Keratinocyte (primary cell): ENCODE data around the gene KMT2A. TPM values are rescaled to one million over a fixed set of nuclear protein-coding genes. Genes with fewer than 3 reads are reported as not detected.
A peak's percentile ranks its signal among the peaks of the same experiment; 100 is the strongest.

Experiments used
- DNase-seq: peaks from one replicate; pipeline ENCODE4 v3.0.0-alpha.2; 2011; ENCODE audit warnings: low read depth, missing footprints, low spot score
- FAIRE-seq: peaks from 2 replicates; lab custom pipeline; 2011; peaks lifted over from hg19 to GRCh38; lab: Jason Lieb, UNC
- H2AFZ ChIP-seq: 2 replicates; pipeline ENCODE4 v1.6.0; 2012; ENCODE audit warnings: low read length, control low read depth, inconsistent platforms; ENCODE audit not compliant: control insufficient read depth
- H3K27ac ChIP-seq: 2 replicates; pipeline ENCODE4 v1.5.1; 2011; ENCODE audit warnings: low read length; ENCODE audit not compliant: control insufficient read depth, insufficient read depth
- H3K27me3 ChIP-seq: 3 replicates; pipeline ENCODE4 v1.6.0; 2011; ENCODE audit warnings: low read length; ENCODE audit not compliant: control insufficient read depth, insufficient read depth; ENCODE audit errors: extremely low read depth
- H3K36me3 ChIP-seq, 2 experiments: 2 replicates in 1 of 2; 3 replicates in 1 of 2; pipeline ENCODE4 v1.5.1; 2011; ENCODE audit warnings: low read length in 2 of 2, mild to moderate bottlenecking in 1 of 2; ENCODE audit not compliant: control insufficient read depth in 2 of 2, insufficient read depth in 2 of 2; ENCODE audit errors: extremely low read depth in 1 of 2
- H3K4me1 ChIP-seq: 3 replicates; pipeline ENCODE4 v1.5.1; 2011; ENCODE audit warnings: low read length; ENCODE audit not compliant: control insufficient read depth, insufficient read depth; ENCODE audit errors: extremely low read depth
- H3K4me2 ChIP-seq: 3 replicates; pipeline ENCODE4 v1.6.0; 2011; ENCODE audit warnings: low read depth, low read length; ENCODE audit not compliant: control insufficient read depth, insufficient read depth; ENCODE audit errors: extremely low read depth
- H3K4me3 ChIP-seq, 3 experiments: fragments of 200-600 bp in 1 of 3; sonication (generic) in 1 of 3; 2 replicates in 2 of 3; 3 replicates in 1 of 3; pipeline ENCODE4 v1.5.1; 2011 to 2016; ENCODE audit warnings: low read length in 3 of 3, mild to moderate bottlenecking in 3 of 3, control low read depth in 2 of 3, inconsistent platforms in 1 of 3, low read depth in 1 of 3, mixed read lengths in 1 of 3, mixed run types in 1 of 3, moderate library complexity in 1 of 3; ENCODE audit not compliant: control insufficient read depth in 2 of 3, insufficient read depth in 2 of 3; ENCODE audit errors: extremely low read depth in 1 of 3
- H3K79me2 ChIP-seq: 2 replicates; pipeline ENCODE4 v1.6.0; 2012; ENCODE audit warnings: low read length; ENCODE audit not compliant: control insufficient read depth, insufficient read depth
- H3K9ac ChIP-seq: 3 replicates; pipeline ENCODE4 v1.6.0; 2011; ENCODE audit warnings: low read length; ENCODE audit not compliant: control insufficient read depth, insufficient read depth; ENCODE audit errors: extremely low read depth
- H3K9me1 ChIP-seq: 3 replicates; pipeline ENCODE4 v1.6.0; 2011; ENCODE audit warnings: low read length; ENCODE audit not compliant: control insufficient read depth, insufficient read depth; ENCODE audit errors: extremely low read depth
- H3K9me3 ChIP-seq: 2 replicates; pipeline ENCODE4 v1.5.1; 2012; ENCODE audit warnings: low read depth, low read length; ENCODE audit not compliant: control insufficient read depth
- H4K20me1 ChIP-seq: 3 replicates; pipeline ENCODE4 v1.6.0; 2011; ENCODE audit warnings: low read length; ENCODE audit not compliant: control insufficient read depth, insufficient read depth; ENCODE audit errors: extremely low read depth
- EZH2 ChIP-seq: IDR thresholded peaks from one replicate; pipeline ENCODE4 v1.6.1; 2012; ENCODE audit warnings: inconsistent platforms, mild to moderate bottlenecking, low read length, moderate library complexity
- dilution Hi-C: fragments of 300-500 bp; cut with MboI; formaldehyde crosslinking; loops from one replicate; pipeline ENCODE4 v1.7.0; 2020; ENCODE audit warnings: low sequenced_read_pairs; ENCODE audit not compliant: extremely low pct_ligation_motif_present
- polyA plus RNA-seq, 5 experiments: library from polyadenylated mRNA; depleted of rRNA in 3 of 5; stranded (reverse) in 3 of 5; stranded (forward) in 1 of 5; unstranded in 1 of 5; fragments of >200 nt; gene quantifications; 1 replicate in 1 of 5; 2 replicates in 3 of 5; 3 replicates in 1 of 5; pipeline versions ENCODE4 v1.2.1 to v1.2.3, GENCODE V29; 2011 to 2012; ENCODE audit warnings: missing spikeins in 2 of 5, low read depth in 1 of 5, low replicate concordance in 1 of 5
- TF ChIP-seq, protein P1 (sequence below), 3 experiments: IDR thresholded peaks in 1 of 3; conservative IDR thresholded peaks in 1 of 3; optimal IDR thresholded peaks in 1 of 3; 2 replicates in 2 of 3; 3 replicates in 1 of 3; pipeline versions ENCODE3 to v1.5.1; 2011; ENCODE audit warnings: low read length in 3 of 3, mild to moderate bottlenecking in 3 of 3, moderate library complexity in 2 of 3, control low read depth in 1 of 3, inconsistent platforms in 1 of 3; ENCODE audit not compliant: insufficient read depth in 2 of 3; ENCODE audit errors: extremely low read depth in 1 of 3

The KMT2A gene
- polyA plus RNA-seq, 1 donor (not counting 4 experiments of a cell fraction or from before 2014, with no cell fraction given) = 11.7 TPM

GRCh38 chr11:118442301-118442700 lies 6.0 kb downstream of the KMT2A start:
- Histone ChIP-seq H3K4me1 (peaks cover 23% of the 10 kb centered on the region), H3K9ac (no peak overlapping the region), H3K36me3 (peaks cover 0 to 3% of the 10 kb centered on the region in 2 experiments), H3K9me1 (no peaks in the 10 kb centered on the region), H3K79me2 (peaks cover 97% of the 10 kb centered on the region), H3K4me3 (no peak overlapping the region), H2AFZ (no peak overlapping the region), H3K27ac (no peak overlapping the region), H4K20me1 (peaks cover 16% of the 10 kb centered on the region), H3K4me2 (peak overlapping the region; percentile 52), H3K9me3 (no peaks in the 10 kb centered on the region), H3K27me3 (no peaks in the 10 kb centered on the region)
- no peak for FAIRE-seq
- dilution Hi-C loops = no loop called here
- TF ChIP-seq EZH2 = no peak
- TF ChIP-seq, protein P1, sequence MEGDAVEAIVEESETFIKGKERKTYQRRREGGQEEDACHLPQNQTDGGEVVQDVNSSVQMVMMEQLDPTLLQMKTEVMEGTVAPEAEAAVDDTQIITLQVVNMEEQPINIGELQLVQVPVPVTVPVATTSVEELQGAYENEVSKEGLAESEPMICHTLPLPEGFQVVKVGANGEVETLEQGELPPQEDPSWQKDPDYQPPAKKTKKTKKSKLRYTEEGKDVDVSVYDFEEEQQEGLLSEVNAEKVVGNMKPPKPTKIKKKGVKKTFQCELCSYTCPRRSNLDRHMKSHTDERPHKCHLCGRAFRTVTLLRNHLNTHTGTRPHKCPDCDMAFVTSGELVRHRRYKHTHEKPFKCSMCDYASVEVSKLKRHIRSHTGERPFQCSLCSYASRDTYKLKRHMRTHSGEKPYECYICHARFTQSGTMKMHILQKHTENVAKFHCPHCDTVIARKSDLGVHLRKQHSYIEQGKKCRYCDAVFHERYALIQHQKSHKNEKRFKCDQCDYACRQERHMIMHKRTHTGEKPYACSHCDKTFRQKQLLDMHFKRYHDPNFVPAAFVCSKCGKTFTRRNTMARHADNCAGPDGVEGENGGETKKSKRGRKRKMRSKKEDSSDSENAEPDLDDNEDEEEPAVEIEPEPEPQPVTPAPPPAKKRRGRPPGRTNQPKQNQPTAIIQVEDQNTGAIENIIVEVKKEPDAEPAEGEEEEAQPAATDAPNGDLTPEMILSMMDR (optimal IDR thresholded peaks at IDR 0.05 in 1 of 3, IDR thresholded peaks at IDR 0.05 in 1 of 3, conservative IDR thresholded peaks at IDR 0.05 in 1 of 3; ENCODE audit: extremely low read depth in 1 of 3, insufficient read depth in 2 of 3, low read length in 3 of 3) = no peak
- DNase-seq = no peak

GRCh38 chr11:118442908-118443589 lies 6.8 kb downstream of the KMT2A start:
- H4K20me1 ChIP-seq = peaks cover 16% of the 10 kb centered on the region
- H3K9ac ChIP-seq = no peak overlapping the region
- H3K27me3 ChIP-seq = no peaks in the 10 kb centered on the region
- DNase-seq (no peak), FAIRE-seq (no peak)
- no peak overlapping the region for H3K4me3 ChIP-seq
- no peaks in the 10 kb centered on the region for H3K9me3 ChIP-seq
- peaks cover 21% of the 10 kb centered on the region for H3K4me1 ChIP-seq
- H3K4me2 ChIP-seq = no peak overlapping the region
- no peak overlapping the region for H3K27ac ChIP-seq
- H3K79me2 ChIP-seq = peaks cover 95% of the 10 kb centered on the region
- dilution Hi-C loops = no loop called here
- no peaks in the 10 kb centered on the region for H3K9me1 ChIP-seq
- no peak overlapping the region for H2AFZ ChIP-seq
- TF ChIP-seq, protein P1 (optimal IDR thresholded peaks at IDR 0.05 in 1 of 3, IDR thresholded peaks at IDR 0.05 in 1 of 3, conservative IDR thresholded peaks at IDR 0.05 in 1 of 3; ENCODE audit: extremely low read depth in 1 of 3, insufficient read depth in 2 of 3, low read length in 3 of 3) = no peak
- no peak for TF ChIP-seq EZH2
- H3K36me3 ChIP-seq = peaks cover 0 to 3% of the 10 kb centered on the region in 2 experiments
